Colonic mucosa (tissue), 4 donors: ENCODE measurements around the gene HINT2. TPM values are rescaled to one million over a fixed set of nuclear protein-coding genes. Genes with fewer than 3 reads are reported as not detected.

ENCODE experiments used
- DNase-seq: peaks from one replicate; pipeline ENCODE4 v3.0.0-alpha.2; 2020
- H3K27ac ChIP-seq: fragments of 200-600 bp; one replicate; pipeline ENCODE4 v1.8.0; 2021
- H3K27me3 ChIP-seq: fragments of 200-600 bp; one replicate; pipeline ENCODE4 v1.8.0; 2021
- H3K36me3 ChIP-seq: fragments of 200-600 bp; one replicate; pipeline ENCODE4 v1.8.0; 2021
- H3K4me1 ChIP-seq: fragments of 200-600 bp; one replicate; pipeline ENCODE4 v1.8.0; 2021; ENCODE audit warnings: mild to moderate bottlenecking
- H3K4me3 ChIP-seq: fragments of 200-600 bp; one replicate; pipeline ENCODE4 v1.8.0; 2021
- H3K9ac ChIP-seq, 2 donors: one replicate each; pipeline ENCODE4 v1.7.0; 2013; ENCODE audit warnings: control low read depth in 2 of 2, low read depth in 2 of 2, low read length in 2 of 2
- H3K9me3 ChIP-seq: fragments of 200-600 bp; one replicate; pipeline ENCODE4 v1.8.0; 2021
- CTCF ChIP-seq: fragments of 200-600 bp; IDR thresholded peaks from one replicate; pipeline ENCODE4 v1.8.0; 2022; ENCODE audit warnings: antibody characterized with exemption, mild to moderate bottlenecking
- intact Hi-C: fragments of 100-400 bp; cut with DNase I; formaldehyde crosslinking; loops from one replicate; pipeline ENCODE4 v1.14.1; 2022
- total RNA-seq, 2 donors: library from RNA; stranded (reverse); fragmentation: NEBNext Ultra II Directional in 1 of 2; extraction: Animal tissue kit (Norgen Biotek cat#: 25700) in 1 of 2; gene quantifications; one replicate each; pipeline ENCODE4 v1.2.1, GENCODE V29; 2021
- donor health status: healthy.
- donor health status: DM: no; HTN: no; CAD: no.
- donor health status: DM: no; HTN: no; CAD: no.

HINT2 gene
- total RNA-seq, 2 donors from 2014 or later, result 49.5 to 64.5 TPM

- no peaks in the 10 kb centered on the region for H3K4me1 ChIP-seq
- no peaks in the 10 kb centered on the region for H3K9me3 ChIP-seq
- no peaks in the 10 kb centered on the region for H3K36me3 ChIP-seq
- peaks cover 5% of the 10 kb centered on the region for H3K27me3 ChIP-seq
- no peak overlapping the region for H3K4me3 ChIP-seq
- intact Hi-C loops, result no loop called here
- DNase-seq, result no peak
- no peak overlapping the region for H3K27ac ChIP-seq
- TF ChIP-seq CTCF, result no peak
- H3K9ac ChIP-seq, result no peak overlapping the region
Observed at GRCh38 chr9:35859310-35859989, 44.6 kb upstream of the HINT2 start.

- TF ChIP-seq CTCF, result no peak
- no peaks in the 10 kb centered on the region for H3K4me1 ChIP-seq
Observed at GRCh38 chr9:35858458-35858857, 43.6 kb upstream of the HINT2 start.

GRCh38 chr9:35856882-35857281 is 42.0 kb upstream of the HINT2 start:
- no peak for DNase-seq

More at GRCh38 chr9:35858458-35858857, 43.6 kb upstream of the HINT2 start:
- Histone ChIP-seq H3K9ac (no peak overlapping the region), H3K4me3 (no peak overlapping the region), H3K9me3 (no peaks in the 10 kb centered on the region), H3K27me3 (peaks cover 5% of the 10 kb centered on the region), H3K27ac (no peak overlapping the region), H3K36me3 (no peaks in the 10 kb centered on the region)
- intact Hi-C loops, result no loop called here
- DNase-seq, result no peak

GRCh38 chr9:35856206-35856605 is 41.4 kb upstream of the HINT2 start:
- Histone ChIP-seq H3K4me3 (no peak overlapping the region), H3K4me1 (no peaks in the 10 kb centered on the region), H3K27ac (no peak overlapping the region), H3K9me3 (no peaks in the 10 kb centered on the region), H3K36me3 (no peaks in the 10 kb centered on the region), H3K27me3 (peaks cover 2% of the 10 kb centered on the region), H3K9ac (no peak overlapping the region)
- DNase-seq, result no peak
- no peak for TF ChIP-seq CTCF
- intact Hi-C loops, result no loop called here

More at GRCh38 chr9:35856882-35857281, 42.0 kb upstream of the HINT2 start:
- Histone ChIP-seq H3K36me3 (no peaks in the 10 kb centered on the region), H3K4me1 (no peaks in the 10 kb centered on the region), H3K27ac (no peak overlapping the region), H3K9me3 (no peaks in the 10 kb centered on the region), H3K4me3 (no peak overlapping the region), H3K9ac (no peak overlapping the region), H3K27me3 (peaks cover 5% of the 10 kb centered on the region)
- no peak for TF ChIP-seq CTCF
- intact Hi-C loops, result no loop called here

- DNase-seq, result no peak
- no peaks in the 10 kb centered on the region for H3K27me3 ChIP-seq
Observed at GRCh38 chr9:35854091-35854762, 39.4 kb upstream of the HINT2 start.

More at GRCh38 chr9:35854091-35854762, 39.4 kb upstream of the HINT2 start:
- no peaks in the 10 kb centered on the region for H3K36me3 ChIP-seq
- no peak overlapping the region for H3K9ac ChIP-seq
- no peak overlapping the region for H3K4me3 ChIP-seq
- no peaks in the 10 kb centered on the region for H3K9me3 ChIP-seq
- intact Hi-C loops, result no loop called here
- no peaks in the 10 kb centered on the region for H3K4me1 ChIP-seq
- H3K27ac ChIP-seq, result no peak overlapping the region
- no peak for TF ChIP-seq CTCF
